Adrenal gland (tissue), 5 donors: ENCODE results near the gene PDE8A.

Experiments
- CTCF ChIP-seq, 6 experiments: fragments of 450-650 bp in 4 of 6; fragments of 200-600 bp in 2 of 6; sonication (generic) in 1 of 6; IDR thresholded peaks; 1 replicate in 5 of 6; 2 replicates in 1 of 6; pipeline versions ENCODE4 v1.5.1 to v1.8.0; 2016 to 2021; ENCODE audit warnings: antibody characterized with exemption in 6 of 6, mild to moderate bottlenecking in 2 of 6, moderate library complexity in 1 of 6
- POLR2A ChIP-seq, 2 donors: fragments of 450-650 bp; IDR thresholded peaks; one replicate each; pipeline ENCODE4 v1.6.1; 2017; ENCODE audit warnings: antibody characterized with exemption in 2 of 2, mild to moderate bottlenecking in 2 of 2, moderate library complexity in 1 of 2
- donor health status: DM: no; HTN: no; CAD: no.

- TF ChIP-seq CTCF (IDR thresholded peaks at IDR 0.05) = no peak
- no peak for TF ChIP-seq POLR2A (IDR thresholded peaks at IDR 0.05)
Observed at GRCh38 chr15:85033148-85033547, 51.5 kb downstream of the PDE8A start.
